GM19025 (cell line): Measurements from ENCODE around the gene XYLB.
A peak's percentile ranks its signal among the peaks of the same experiment; 100 is the strongest.
"Not testable (repeated sequence)": the region's sequence is repeated elsewhere in the genome, so short reads cannot be mapped to it uniquely, and the experiment has no call there.

ENCODE experiments used
- ATAC-seq: cut with Tn5 transposase; IDR thresholded peaks from one replicate; pipeline ENCODE4 v1.9.1; 2021; ENCODE audit warnings: mild to moderate bottlenecking, low read depth, moderate library complexity; ENCODE audit not compliant: unreplicated experiment

Gene XYLB

GRCh38 chr3:38346587-38347410 lies at the start of gene XYLB:
XYLB (plus strand) TSS chr3:38346785; CDS start chr3:38346869, 84 bp downstream.
- ATAC-seq = peak; percentile 98

- ATAC-seq = not testable (repeated sequence)
Measured at GRCh38 chr3:38297053-38297452, 49.5 kb upstream of the XYLB start.

GRCh38 chr3:38297537-38297936 lies 49.0 kb upstream of the XYLB start:
- ATAC-seq = no peak

GRCh38 chr3:38297947-38298711 lies 48.5 kb upstream of the XYLB start:
- ATAC-seq = no peak

GRCh38 chr3:38306941-38307340 lies 39.6 kb upstream of the XYLB start:
- no peak for ATAC-seq

- ATAC-seq = no peak
Measured at GRCh38 chr3:38307599-38307998, 39.0 kb upstream of the XYLB start.

GRCh38 chr3:38308456-38308855 lies 38.1 kb upstream of the XYLB start:
- ATAC-seq = no peak

- no peak for ATAC-seq
Measured at GRCh38 chr3:38311476-38311875, 35.1 kb upstream of the XYLB start.

GRCh38 chr3:38311941-38312340 lies 34.6 kb upstream of the XYLB start:
- ATAC-seq = no peak

- ATAC-seq = no peak
Measured at GRCh38 chr3:38312356-38312755, 34.2 kb upstream of the XYLB start.

GRCh38 chr3:38313263-38313662 lies 33.3 kb upstream of the XYLB start:
- ATAC-seq = no peak

GRCh38 chr3:38313695-38314094 lies 32.9 kb upstream of the XYLB start:
- ATAC-seq = no peak

- ATAC-seq = no peak
Measured at GRCh38 chr3:38314112-38314763, 32.3 kb upstream of the XYLB start.

- ATAC-seq = no peak
Measured at GRCh38 chr3:38314764-38315487, 31.7 kb upstream of the XYLB start.

- no peak for ATAC-seq
Measured at GRCh38 chr3:38315488-38316230, 30.9 kb upstream of the XYLB start.

- ATAC-seq = no peak
Measured at GRCh38 chr3:38316356-38317191, 30.0 kb upstream of the XYLB start.

- no peak for ATAC-seq
Measured at GRCh38 chr3:38317192-38317759, 29.3 kb upstream of the XYLB start.

- ATAC-seq = no peak
Measured at GRCh38 chr3:38318766-38319671, 27.6 kb upstream of the XYLB start.
